Skeletal muscle tissue (tissue), 4 donors: ENCODE results near the gene ECI1. TPM values are rescaled to one million over a fixed set of nuclear protein-coding genes. Genes with fewer than 3 reads are reported as not detected.

ENCODE experiments used
- H3K27ac ChIP-seq: one replicate; pipeline ENCODE4 v1.7.0; 2013; ENCODE audit warnings: mild to moderate bottlenecking, low read depth, low read length, inconsistent platforms
- H3K27me3 ChIP-seq, 3 donors: one replicate each; pipeline ENCODE4 v1.7.0; 2013; ENCODE audit warnings: low read length in 3 of 3; ENCODE audit not compliant: control insufficient read depth in 3 of 3, insufficient read depth in 3 of 3
- H3K36me3 ChIP-seq, 3 donors: one replicate each; pipeline ENCODE4 v1.7.0; 2013; ENCODE audit warnings: low read length in 3 of 3; ENCODE audit not compliant: control insufficient read depth in 3 of 3, insufficient read depth in 3 of 3
- H3K4me1 ChIP-seq, 3 donors: one replicate each; pipeline ENCODE4 v1.7.0; 2013; ENCODE audit warnings: low read length in 3 of 3, mild to moderate bottlenecking in 3 of 3; ENCODE audit not compliant: control insufficient read depth in 3 of 3, insufficient read depth in 3 of 3
- H3K4me3 ChIP-seq, 3 donors: one replicate each; pipeline ENCODE4 v1.7.0; 2013; ENCODE audit warnings: low read length in 3 of 3
- H3K9ac ChIP-seq, 3 donors: one replicate each; pipeline ENCODE4 v1.7.0; 2013; ENCODE audit warnings: low read length in 3 of 3, mild to moderate bottlenecking in 3 of 3, moderate library complexity in 2 of 3, low read depth in 1 of 3
- H3K9me3 ChIP-seq, 3 donors: one replicate each; pipeline ENCODE4 v1.7.0; 2013; ENCODE audit warnings: low read length in 3 of 3; ENCODE audit not compliant: control insufficient read depth in 3 of 3
- total RNA-seq: library from RNA; depleted of rRNA; stranded (reverse); fragments of >200 nt; gene quantifications from one replicate; pipeline ENCODE4 v1.2.3, GENCODE V29; 2014
- donor health status: Osteomylitis.

ECI1 gene
- total RNA-seq, 1 donor from 2014 or later, result 42.3 TPM

DNA sequence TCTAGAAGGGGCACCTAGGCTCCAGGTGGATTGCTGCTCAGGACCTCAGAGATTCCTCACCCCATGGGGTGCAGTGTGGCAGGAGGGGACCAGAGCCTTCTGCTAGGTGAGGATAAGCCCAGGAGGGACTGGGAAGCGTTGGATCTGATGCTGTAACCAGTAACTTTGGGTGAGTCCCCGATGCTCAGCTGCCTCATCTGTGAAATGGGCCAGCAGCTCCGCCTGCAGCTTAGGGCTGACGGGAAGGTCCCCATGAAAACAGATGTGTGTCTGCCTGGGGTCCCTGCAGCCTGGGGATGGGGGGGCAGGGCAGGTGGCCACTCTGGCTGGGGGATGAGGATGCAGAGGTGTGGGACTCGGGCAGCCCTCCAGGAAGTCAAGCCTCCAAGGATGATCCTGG is 52.3 kb downstream of the ECI1 start:
- Histone ChIP-seq H3K27ac (no peak overlapping the region), H3K9me3 (no peaks in the 10 kb centered on the region), H3K4me1 (peaks cover 0 to 11% (median 5%) of the 10 kb centered on the region in 3 donors), H3K4me3 (no peak overlapping the region), H3K9ac (no peak overlapping the region), H3K27me3 (peaks cover 30 to 35% (median 32%) of the 10 kb centered on the region in 3 donors), H3K36me3 (no peaks in the 10 kb centered on the region)

DNA sequence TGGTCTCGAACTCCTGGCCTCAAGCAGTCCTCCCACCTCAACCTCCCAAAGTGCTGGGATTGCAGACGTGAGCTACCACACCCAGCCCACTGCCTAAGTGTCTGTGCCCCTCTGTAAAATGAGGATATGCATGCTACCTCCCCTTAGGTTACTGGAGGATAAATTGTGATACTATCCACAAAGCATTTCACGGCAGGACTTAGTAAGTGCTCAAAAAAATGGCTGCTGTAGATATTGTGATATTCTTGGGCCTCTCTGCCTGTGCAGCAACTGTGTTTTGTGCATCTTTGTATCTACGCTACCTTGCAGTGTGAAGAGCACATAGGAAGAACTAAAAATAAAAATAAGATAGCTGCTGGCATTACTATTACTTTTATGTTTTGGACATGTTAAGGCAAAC is 53.1 kb downstream of the ECI1 start:
- Histone ChIP-seq H3K27me3 (peaks cover 38 to 41% (median 41%) of the 10 kb centered on the region in 3 donors), H3K9me3 (no peaks in the 10 kb centered on the region), H3K36me3 (no peaks in the 10 kb centered on the region)

DNA sequence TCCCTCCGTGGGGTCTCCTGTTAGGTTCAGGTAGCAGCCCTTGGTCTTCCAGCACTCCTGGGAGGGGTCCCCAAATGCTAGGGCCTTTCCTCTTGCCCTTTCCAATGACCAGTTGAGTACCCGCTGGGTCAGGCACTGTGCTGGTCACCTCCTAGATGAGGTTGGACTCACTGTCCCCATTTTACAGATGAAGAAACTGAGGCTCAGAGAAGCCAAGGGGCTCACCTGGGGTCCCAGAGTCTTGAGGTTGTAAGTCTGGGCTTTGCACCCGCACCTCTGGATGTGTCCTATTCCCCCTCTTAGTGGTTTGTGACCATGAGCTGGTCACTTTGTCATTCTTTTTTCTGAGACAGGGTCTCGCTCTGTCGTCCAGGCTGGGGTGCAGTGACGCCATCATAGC is 53.6 kb downstream of the ECI1 start:
- Histone ChIP-seq H3K27ac (no peak overlapping the region), H3K9me3 (no peaks in the 10 kb centered on the region), H3K9ac (no peak overlapping the region), H3K4me1 (peaks cover 0 to 11% (median 5%) of the 10 kb centered on the region in 3 donors), H3K4me3 (no peak overlapping the region), H3K27me3 (peaks cover 38 to 41% (median 41%) of the 10 kb centered on the region in 3 donors), H3K36me3 (no peaks in the 10 kb centered on the region)

More for the DNA sequence above, 53.1 kb downstream of the ECI1 start:
- peaks cover 0 to 11% (median 5%) of the 10 kb centered on the region in 3 donors for H3K4me1 ChIP-seq
- H3K9ac ChIP-seq, result no peak overlapping the region
- H3K27ac ChIP-seq, result no peak overlapping the region
- H3K4me3 ChIP-seq, result no peak overlapping the region

DNA sequence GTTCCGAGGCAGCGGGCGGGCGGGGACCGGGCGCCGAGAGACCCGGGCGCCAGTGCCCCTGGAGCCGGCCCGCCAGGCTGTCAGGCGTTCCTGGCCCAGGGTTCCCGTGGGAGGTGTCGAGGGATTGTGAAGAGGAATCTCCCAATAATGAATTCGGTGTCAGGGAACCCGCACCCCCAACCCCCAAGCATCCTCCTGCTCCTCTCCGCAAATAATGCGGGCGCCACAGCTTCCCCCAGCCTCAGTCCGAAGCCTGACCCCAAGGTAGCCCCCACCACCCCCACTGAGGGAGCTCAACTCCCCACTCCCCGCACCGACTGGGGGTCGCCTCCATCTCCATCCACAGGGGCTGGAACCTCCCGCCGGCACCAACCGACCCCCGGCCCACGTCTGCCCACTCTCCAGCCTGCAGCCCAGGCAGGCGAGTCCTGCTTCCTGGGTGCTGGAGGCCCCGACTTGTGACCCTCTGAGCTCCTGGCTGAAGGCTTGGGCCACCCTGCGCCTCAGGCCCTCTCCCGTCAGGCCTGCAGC is 54.3 kb downstream of the ECI1 start:
- Histone ChIP-seq H3K27me3 (peaks cover 38 to 41% (median 41%) of the 10 kb centered on the region in 3 donors), H3K9ac (no peak overlapping the region), H3K27ac (no peak overlapping the region), H3K4me3 (no peak overlapping the region), H3K4me1 (peaks cover 0 to 11% (median 5%) of the 10 kb centered on the region in 3 donors), H3K9me3 (no peaks in the 10 kb centered on the region), H3K36me3 (no peaks in the 10 kb centered on the region)

DNA sequence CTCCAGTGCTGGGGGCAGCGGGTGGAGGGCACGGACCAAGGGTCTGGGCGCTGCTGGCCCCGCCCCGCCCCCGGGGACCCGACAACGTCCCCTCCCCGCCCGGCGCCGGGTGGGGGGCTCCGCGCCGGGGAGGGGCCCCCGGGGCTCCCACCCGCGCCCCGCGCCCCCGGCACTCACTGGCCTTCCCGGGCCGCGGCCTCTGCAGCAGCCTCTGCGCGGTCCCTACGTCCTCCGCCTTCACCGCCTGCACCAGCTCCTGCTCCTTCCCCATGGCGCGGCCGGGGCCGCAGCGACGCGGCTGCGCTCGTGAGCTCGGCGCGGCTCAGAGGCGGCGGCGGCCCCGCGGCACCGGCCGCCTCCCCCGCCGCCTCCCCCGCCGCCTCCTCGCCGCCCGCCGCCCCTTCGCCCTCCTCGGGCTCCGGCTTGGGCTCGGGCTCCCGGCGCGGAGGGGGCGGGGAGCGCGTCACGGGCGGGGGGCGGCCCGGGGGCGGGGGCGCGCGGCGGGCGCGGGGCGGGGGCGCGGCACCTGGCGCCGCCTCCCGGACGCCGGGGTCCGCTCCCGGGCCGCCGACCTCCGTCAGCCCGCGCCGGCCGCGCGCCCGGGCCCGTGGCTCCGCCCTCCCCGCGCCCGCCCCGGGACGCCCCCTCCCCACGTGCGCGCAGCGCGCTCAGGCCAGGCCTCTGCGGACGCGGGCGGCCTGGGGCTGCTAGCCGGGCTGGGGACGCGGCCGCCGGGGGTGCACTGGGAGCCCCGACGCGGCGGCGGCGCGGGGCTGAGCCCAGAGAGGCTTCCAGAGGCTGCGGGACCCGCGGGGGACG is 55.0 kb downstream of the ECI1 start, which contains the start of gene CASKIN1:
Gene CASKIN1, minus strand, starts transcription at position 444 of the 819 bp plus-strand sequence. Its CDS starts 173 bp downstream, at position 271.
- Histone ChIP-seq H3K27ac (no peak within 1 kb of the TSS), H3K9me3 (no peaks in the 10 kb centered on the region), H3K27me3 (peaks cover 38 to 41% (median 41%) of the 10 kb centered on the region in 3 donors), H3K4me3 (no peak within 1 kb of the TSS), H3K36me3 (no peaks in the 10 kb centered on the region), H3K9ac (peak within 1 kb of the TSS in 1 of 3 donors; percentile 16), H3K4me1 (peaks cover 0 to 11% (median 5%) of the 10 kb centered on the region in 3 donors)

DNA sequence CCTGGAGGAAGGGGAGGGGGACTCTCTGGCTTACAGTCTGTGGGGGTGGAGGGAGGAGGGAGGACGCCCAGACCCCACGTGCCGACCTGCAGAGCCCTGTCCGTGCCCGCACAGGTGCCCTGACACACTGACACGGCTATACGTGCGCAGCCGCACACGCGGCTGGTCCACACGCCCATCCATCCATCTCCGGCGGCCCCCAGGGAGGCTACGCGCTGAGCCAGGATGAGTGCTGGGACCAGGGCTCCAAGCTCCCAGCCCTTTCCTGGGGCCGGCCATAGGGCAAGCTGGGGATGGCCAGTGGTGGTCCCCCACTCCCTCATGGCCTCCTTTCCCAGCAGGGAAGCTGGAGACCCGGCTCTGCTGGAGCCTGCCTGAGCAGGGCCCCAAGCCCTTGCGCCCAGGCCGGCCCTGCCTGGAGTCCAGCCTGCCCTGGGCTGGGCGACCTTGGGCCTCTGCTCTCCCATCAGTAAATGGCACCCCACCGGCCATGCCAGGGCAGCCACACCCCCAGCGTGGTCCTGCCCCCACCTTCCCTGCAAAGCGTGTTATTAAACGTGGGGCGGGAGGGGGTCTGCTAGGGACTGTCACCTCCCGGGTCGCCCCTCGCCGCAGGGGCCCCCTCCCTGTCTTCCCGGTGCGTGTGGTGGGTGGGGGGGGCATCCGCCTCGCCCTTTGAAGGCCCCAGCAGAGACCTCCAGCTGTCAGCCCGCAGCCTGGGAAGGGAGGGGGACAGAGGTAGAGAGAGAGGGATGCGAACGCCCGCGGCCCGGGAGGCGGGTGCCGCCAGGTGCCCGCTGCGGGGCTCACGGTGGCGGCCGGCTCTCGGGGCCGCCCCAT is 55.8 kb downstream of the ECI1 start:
- H3K27ac ChIP-seq, result no peak overlapping the region
- H3K9me3 ChIP-seq, result no peaks in the 10 kb centered on the region
- no peak overlapping the region for H3K4me3 ChIP-seq
- peaks cover 38 to 41% (median 41%) of the 10 kb centered on the region in 3 donors for H3K27me3 ChIP-seq
- no peaks in the 10 kb centered on the region for H3K36me3 ChIP-seq
- peak overlapping the region in 1 of 3 donors; percentile 16 for H3K9ac ChIP-seq
- H3K4me1 ChIP-seq, result peaks cover 0 to 11% (median 5%) of the 10 kb centered on the region in 3 donors

DNA sequence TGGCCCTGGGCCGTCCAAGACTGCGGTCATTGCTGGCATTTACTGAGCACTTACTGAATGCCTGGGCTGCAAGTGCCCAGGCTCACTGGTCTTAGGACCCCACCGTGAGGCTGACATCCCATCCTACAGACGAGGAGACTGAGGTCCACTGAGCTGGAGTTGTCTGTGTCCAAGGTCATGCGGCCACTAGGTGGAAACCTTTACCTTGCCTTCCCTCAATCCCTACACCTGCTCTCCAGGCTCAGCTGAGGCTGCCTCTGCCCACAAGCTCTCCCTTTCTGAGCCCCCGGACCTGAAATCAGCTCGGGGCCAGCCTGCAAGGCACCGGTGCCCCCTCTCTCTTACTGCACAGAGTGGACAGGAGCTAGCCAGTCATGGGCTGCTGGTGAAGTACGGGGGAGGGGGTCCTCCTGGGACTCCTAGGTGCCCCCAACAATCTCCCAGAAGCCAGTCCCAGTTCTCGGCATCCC is 56.5 kb downstream of the ECI1 start:
- no peaks in the 10 kb centered on the region for H3K36me3 ChIP-seq
- no peaks in the 10 kb centered on the region for H3K9me3 ChIP-seq
- no peak overlapping the region for H3K27ac ChIP-seq
- H3K9ac ChIP-seq, result peak overlapping the region in 1 of 3 donors; percentile 16
- H3K4me1 ChIP-seq, result peaks cover 0 to 11% (median 5%) of the 10 kb centered on the region in 3 donors
- H3K27me3 ChIP-seq, result peaks cover 38 to 41% (median 41%) of the 10 kb centered on the region in 3 donors
- no peak overlapping the region for H3K4me3 ChIP-seq

DNA sequence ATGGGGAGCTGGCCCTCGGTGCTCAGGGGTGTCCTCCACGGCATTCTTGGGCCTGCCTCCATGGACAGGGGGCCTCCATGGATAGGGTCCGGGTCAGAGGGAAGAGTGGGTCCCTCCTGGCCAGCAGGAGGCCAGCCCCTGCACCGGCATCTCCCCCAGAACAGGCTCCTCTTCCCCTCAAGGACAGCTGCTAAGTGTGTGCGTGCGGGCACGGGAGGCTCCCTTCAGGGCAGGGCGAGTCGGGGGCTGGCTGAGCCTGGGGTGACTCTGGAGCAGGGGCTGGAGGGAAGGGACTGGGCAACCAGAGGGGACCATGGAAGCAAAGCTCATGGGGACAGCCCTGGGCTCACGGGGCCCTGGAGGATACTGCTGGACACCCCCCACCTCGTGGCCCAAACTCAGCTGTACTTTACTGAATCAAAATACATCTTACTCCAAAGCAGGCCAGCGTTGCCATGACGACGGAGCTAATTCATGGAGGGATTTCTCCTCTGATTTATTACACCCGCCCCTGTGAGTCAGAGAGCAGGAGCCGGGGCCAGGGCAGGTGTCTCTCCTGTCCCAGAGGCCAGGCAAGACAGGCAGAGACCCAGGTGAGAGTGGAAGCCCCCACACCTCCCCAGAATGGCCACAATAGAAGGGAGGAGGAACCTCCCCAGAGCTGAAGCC is 57.1 kb downstream of the ECI1 start:
- H3K27ac ChIP-seq, result no peak overlapping the region
- H3K36me3 ChIP-seq, result no peaks in the 10 kb centered on the region
- peaks cover 38 to 41% (median 39%) of the 10 kb centered on the region in 3 donors for H3K27me3 ChIP-seq
- H3K4me1 ChIP-seq, result peaks cover 0 to 11% (median 5%) of the 10 kb centered on the region in 3 donors
- no peak overlapping the region for H3K9ac ChIP-seq
- H3K4me3 ChIP-seq, result no peak overlapping the region
- no peaks in the 10 kb centered on the region for H3K9me3 ChIP-seq

DNA sequence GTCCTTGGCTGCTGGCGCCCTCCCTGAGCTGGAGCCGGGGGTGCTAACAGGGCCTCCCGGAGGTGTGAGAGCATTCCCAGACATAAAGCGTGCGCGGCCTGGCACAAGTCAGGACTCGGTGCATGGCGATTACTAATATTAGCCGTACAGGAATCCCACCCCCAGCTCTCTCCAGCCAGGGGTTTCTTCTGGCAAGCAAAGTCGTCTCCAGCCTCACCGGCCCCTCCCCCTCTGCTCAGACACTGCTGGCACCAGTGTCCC is 60.0 kb downstream of the ECI1 start:
- Histone ChIP-seq H3K9me3 (no peaks in the 10 kb centered on the region), H3K27ac (no peak overlapping the region)

More for the DNA sequence above, 60.0 kb downstream of the ECI1 start:
- Histone ChIP-seq H3K4me1 (peaks cover 0 to 11% (median 5%) of the 10 kb centered on the region in 3 donors), H3K9ac (no peak overlapping the region), H3K4me3 (no peak overlapping the region), H3K27me3 (peaks cover 24 to 27% (median 25%) of the 10 kb centered on the region in 3 donors), H3K36me3 (no peaks in the 10 kb centered on the region)
